ENCODE data around the gene ALPK3.

DNA sequence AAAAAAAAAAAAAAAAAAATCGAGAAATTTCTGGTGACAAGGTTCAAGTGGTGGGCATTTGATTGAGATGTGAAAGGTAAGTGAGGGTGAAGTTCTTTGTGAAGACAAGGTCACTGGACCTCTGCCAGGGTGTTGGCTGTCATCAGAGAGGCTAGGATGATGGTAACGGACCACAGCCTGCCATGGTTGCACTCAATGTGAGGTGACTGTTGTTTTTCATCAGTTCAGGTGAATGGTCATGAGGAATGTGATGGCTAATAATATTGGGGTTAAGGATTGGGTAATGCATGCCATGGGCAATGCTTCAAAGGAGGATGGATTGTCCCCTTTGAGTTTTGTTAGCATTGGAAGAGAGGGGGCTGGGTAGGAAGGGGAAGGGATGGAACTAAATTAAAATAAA is 4.3 kb upstream of the ALPK3 start:
- TF ChIP-seq POLR2A (IDR thresholded peaks at IDR 0.05): no peak
- TF ChIP-seq POLR2AphosphoS5 (IDR thresholded peaks at IDR 0.05): no peak
- TF ChIP-seq, protein P1, sequence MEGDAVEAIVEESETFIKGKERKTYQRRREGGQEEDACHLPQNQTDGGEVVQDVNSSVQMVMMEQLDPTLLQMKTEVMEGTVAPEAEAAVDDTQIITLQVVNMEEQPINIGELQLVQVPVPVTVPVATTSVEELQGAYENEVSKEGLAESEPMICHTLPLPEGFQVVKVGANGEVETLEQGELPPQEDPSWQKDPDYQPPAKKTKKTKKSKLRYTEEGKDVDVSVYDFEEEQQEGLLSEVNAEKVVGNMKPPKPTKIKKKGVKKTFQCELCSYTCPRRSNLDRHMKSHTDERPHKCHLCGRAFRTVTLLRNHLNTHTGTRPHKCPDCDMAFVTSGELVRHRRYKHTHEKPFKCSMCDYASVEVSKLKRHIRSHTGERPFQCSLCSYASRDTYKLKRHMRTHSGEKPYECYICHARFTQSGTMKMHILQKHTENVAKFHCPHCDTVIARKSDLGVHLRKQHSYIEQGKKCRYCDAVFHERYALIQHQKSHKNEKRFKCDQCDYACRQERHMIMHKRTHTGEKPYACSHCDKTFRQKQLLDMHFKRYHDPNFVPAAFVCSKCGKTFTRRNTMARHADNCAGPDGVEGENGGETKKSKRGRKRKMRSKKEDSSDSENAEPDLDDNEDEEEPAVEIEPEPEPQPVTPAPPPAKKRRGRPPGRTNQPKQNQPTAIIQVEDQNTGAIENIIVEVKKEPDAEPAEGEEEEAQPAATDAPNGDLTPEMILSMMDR (IDR thresholded peaks at IDR 0.05): no peak
- TF ChIP-seq EP300 (IDR thresholded peaks at IDR 0.05): no peak

All from stomach (tissue), 4 donors.